RWPE1 (cell line): ENCODE measurements around the gene SCYL1.

Experiments used
- CTCF ChIA-PET: fragments of 350-600 bp; sonication (Branson Sonifier 250); formaldehyde crosslinking; extraction: SDS; loops from one replicate; lab custom pipeline; 2021; lab: Yijun Ruan, JAX
- POLR2A ChIA-PET: fragments of 400-600 bp; formaldehyde crosslinking; extraction: SDS; loops from one replicate; lab custom pipeline; 2020; ENCODE audit warnings: antibody characterized with exemption; ENCODE audit not compliant: low non-redundant PET; lab: Yijun Ruan, JAX
- DNase-seq: peaks from one replicate; pipeline ENCODE4 v3.0.0; 2012; ENCODE audit warnings: low spot score
- H3K27ac ChIP-seq: fragments of 450-650 bp; 2 replicates; pipeline ENCODE4 v1.5.1; 2017
- CTCF ChIP-seq: fragments of 450-650 bp; conservative IDR thresholded peaks from 2 replicates; pipeline ENCODE4 v1.5.1; 2017; ENCODE audit warnings: low read depth, mild to moderate bottlenecking

SCYL1 gene

GRCh38 chr11:65482306-65482850, 42.5 kb upstream of the SCYL1 start:
- ChIA-PET CTCF (interaction anchor here (0.6 kb wide), 1 partner anchor 153 kb away, joined by 6 read pairs; no protein-coding TSS in a partner anchor), POLR2A (no interaction called here)
- H3K27ac ChIP-seq, result peak overlapping the region; percentile 99
- TF ChIP-seq CTCF, result no peak
- DNase-seq, result no peak

GRCh38 chr11:65485920-65486219, 39.0 kb upstream of the SCYL1 start:
- DNase-seq, result no peak
- CTCF ChIA-PET, result no interaction called here
- POLR2A ChIA-PET, result interaction anchor here (1.5 to 3.2 kb wide), 2 partner anchors 9 to 12 kb away, joined by 6 to 13 read pairs; partner anchors contain the start of gene MALAT1
- TF ChIP-seq CTCF, result no peak
- peak overlapping the region; percentile 99 for H3K27ac ChIP-seq

GRCh38 chr11:65486570-65487466, 38.1 kb upstream of the SCYL1 start:
- DNase-seq, result no peak
- ChIA-PET CTCF (interaction anchor here (0.6 to 0.7 kb wide), 2 partner anchors 54 to 109 kb away, joined by 4 read pairs; partner anchors contain the start of gene KCNK7), POLR2A (interaction anchor here (0.7 to 3.2 kb wide), 3 partner anchors 9 to 11 kb away, joined by 5 to 13 read pairs (median 6); partner anchors contain the start of gene MALAT1)
- H3K27ac ChIP-seq, result peak overlapping the region; percentile 99
- no peak for TF ChIP-seq CTCF

GRCh38 chr11:65487467-65488272, 37.2 kb upstream of the SCYL1 start:
- TF ChIP-seq CTCF, result no peak
- ChIA-PET CTCF (interaction anchor here (0.6 to 1.0 kb wide), 4 partner anchors 17 to 171 kb away, joined by 3 to 4 read pairs (median 4); partner anchors contain the start of gene KCNK7), POLR2A (interaction anchor here (0.5 to 3.2 kb wide), 5 partner anchors 10 to 23 kb away, joined by 3 to 13 read pairs (median 4); partner anchors contain the start of gene MALAT1)
- DNase-seq, result peak; percentile 99
- H3K27ac ChIP-seq, result peak overlapping the region; percentile 99

- POLR2A ChIA-PET, result interaction anchor here (0.5 to 1.5 kb wide), 4 partner anchors 9 to 24 kb away, joined by 3 to 4 read pairs (median 3); no protein-coding TSS in a partner anchor
- H3K27ac ChIP-seq, result peak overlapping the region; percentile 99
- CTCF ChIA-PET, result interaction anchor here (0.8 to 1.0 kb wide), 2 partner anchors 16 to 19 kb away, joined by 3 to 4 read pairs; no protein-coding TSS in a partner anchor
- TF ChIP-seq CTCF, result no peak
- no peak for DNase-seq
Measured at GRCh38 chr11:65488273-65489034, 36.4 kb upstream of the SCYL1 start.
